Measurements from ENCODE around the gene XPA.

The XPA gene

DNA sequence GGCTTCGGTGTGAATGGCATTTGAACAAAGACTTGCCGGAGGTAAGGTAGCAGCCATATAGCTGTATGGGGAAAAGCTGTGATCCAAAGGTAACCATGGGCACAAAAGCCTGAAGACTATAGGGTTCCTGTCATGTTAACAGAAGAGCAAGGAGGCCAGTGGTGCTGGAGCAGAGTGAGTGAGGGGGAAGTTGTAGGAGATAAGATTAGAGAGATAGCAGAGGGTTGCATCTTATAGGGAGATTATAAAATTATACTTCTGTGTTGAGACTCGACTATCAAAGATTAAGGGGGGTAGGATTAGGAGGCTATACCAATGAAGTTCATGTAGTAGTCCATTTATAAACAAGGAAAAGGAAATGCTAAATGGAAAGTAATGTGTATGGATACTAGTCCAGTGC is 60.2 kb downstream of the XPA start:
- no peak overlapping the region for H3K4me3 ChIP-seq (ENCODE audit: low read depth, low read length)
- DNase-seq (ENCODE audit: low read depth), result no peak
- TF ChIP-seq, protein P1, sequence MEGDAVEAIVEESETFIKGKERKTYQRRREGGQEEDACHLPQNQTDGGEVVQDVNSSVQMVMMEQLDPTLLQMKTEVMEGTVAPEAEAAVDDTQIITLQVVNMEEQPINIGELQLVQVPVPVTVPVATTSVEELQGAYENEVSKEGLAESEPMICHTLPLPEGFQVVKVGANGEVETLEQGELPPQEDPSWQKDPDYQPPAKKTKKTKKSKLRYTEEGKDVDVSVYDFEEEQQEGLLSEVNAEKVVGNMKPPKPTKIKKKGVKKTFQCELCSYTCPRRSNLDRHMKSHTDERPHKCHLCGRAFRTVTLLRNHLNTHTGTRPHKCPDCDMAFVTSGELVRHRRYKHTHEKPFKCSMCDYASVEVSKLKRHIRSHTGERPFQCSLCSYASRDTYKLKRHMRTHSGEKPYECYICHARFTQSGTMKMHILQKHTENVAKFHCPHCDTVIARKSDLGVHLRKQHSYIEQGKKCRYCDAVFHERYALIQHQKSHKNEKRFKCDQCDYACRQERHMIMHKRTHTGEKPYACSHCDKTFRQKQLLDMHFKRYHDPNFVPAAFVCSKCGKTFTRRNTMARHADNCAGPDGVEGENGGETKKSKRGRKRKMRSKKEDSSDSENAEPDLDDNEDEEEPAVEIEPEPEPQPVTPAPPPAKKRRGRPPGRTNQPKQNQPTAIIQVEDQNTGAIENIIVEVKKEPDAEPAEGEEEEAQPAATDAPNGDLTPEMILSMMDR (IDR thresholded peaks at IDR 0.05; ENCODE audit: control insufficient read depth, extremely low read depth, insufficient read depth), result no peak

GRCh38 chr9:97635026-97635425 is 62.1 kb downstream of the XPA start:
- peak overlapping the region; percentile 96 for H3K4me3 ChIP-seq (ENCODE audit: low read depth, low read length)
- TF ChIP-seq, protein P1 (IDR thresholded peaks at IDR 0.05; ENCODE audit: control insufficient read depth, extremely low read depth, insufficient read depth), result no peak
- DNase-seq (ENCODE audit: low read depth), result no peak

- H3K4me3 ChIP-seq (ENCODE audit: low read depth, low read length), result peak overlapping the region; percentile 96
- TF ChIP-seq, protein P1 (IDR thresholded peaks at IDR 0.05; ENCODE audit: control insufficient read depth, extremely low read depth, insufficient read depth), result no peak
- DNase-seq (ENCODE audit: low read depth), result no peak
Observed at GRCh38 chr9:97633859-97634490, 63.2 kb downstream of the XPA start.

DNA sequence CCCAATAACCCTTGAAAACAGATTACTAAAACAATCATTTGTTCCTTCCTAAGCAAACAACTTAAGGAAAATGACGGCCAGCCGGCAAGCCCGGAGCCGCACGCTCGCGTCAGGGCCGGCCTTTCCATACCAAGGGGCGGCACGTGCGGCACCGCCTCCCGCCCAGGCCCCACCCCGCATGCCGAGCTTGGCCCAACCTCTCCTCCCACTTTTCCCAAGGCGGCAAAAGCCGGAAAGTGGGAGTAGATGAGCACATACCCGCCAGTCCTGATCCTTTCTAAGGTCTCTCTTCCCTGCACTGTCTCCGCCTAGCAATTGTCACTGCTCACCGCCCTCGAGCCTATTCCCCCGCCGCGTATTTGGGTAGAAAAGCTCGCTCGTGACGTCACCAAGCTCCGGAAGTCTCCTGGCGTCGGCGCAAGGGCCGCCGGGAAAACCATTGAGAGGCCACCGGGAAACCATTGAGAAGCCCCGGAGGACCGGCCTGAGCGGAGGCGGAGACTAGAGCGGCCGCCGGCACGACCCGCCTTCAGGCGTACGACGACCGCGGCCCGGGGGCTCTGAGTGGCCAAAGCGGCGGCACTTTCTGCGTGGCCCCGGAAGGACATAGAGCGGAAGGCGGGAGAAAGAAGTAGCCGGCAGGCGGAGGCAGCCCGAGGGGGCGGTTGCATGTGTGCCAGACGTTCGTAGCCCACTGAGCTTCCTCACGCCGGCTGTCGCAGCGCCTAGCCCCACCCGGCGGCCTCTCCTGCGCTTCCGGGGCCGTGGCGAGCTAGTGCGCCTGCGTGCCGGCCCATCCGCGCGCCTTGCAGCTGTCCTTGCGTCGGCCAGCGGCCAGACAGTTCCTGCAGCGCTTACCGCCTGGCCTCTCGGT is 63.9 kb downstream of the XPA start, which contains the start of the genes NCBP1 and TSTD2:
Gene NCBP1, plus strand, starts transcription at position 837 of the 874 bp plus-strand sequence. CDS start 61 bp downstream, outside the sequence.
Gene TSTD2, minus strand, starts transcription at position 384 of the 874 bp plus-strand sequence. CDS start 5,806 bp downstream, outside the sequence.
- peak; percentile 89 for DNase-seq (ENCODE audit: low read depth)
- peak within 1 kb of the TSS; percentile 96 for H3K4me3 ChIP-seq (ENCODE audit: low read depth, low read length)
- TF ChIP-seq, protein P1 (IDR thresholded peaks at IDR 0.05; ENCODE audit: control insufficient read depth, extremely low read depth, insufficient read depth), result 0 out of 2 replicates have a peak, but pooled peaks have one; percentile 7

DNA sequence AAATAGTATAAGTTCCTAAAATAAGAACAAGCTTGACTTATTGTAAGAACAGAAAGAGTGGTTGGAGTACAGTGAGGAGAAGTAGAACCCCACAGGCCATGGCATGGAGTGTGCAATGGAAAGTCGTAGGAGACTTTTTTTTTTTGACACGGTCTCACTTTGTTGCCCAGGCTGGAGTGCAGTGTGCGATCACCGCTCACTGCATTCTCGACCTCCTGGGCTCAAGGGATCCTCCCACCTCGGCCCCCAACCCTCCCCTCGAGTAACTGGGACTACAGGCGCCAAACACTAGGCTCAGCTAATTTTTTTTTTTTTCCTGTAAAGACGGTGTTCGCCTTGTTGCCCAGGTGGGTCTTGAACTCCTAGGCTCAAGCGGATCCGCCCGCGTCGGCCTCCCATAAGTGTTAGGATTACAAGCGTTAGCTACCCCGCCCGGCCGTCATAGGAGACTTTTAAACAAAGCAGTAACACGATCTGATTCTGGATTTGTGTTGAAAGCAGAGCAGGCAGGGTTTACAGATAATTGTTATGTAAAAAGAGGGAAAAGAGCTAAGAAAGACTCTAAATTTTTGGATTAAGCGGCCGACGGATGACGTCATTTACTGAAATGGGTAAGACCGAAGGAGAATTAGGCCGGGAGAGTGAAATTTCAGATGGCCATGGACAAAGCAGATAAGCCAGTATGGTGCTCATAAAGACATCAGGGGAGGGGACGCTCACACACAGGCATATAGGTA is 64.7 kb downstream of the XPA start:
- TF ChIP-seq, protein P1 (IDR thresholded peaks at IDR 0.05; ENCODE audit: control insufficient read depth, extremely low read depth, insufficient read depth), result no peak
- DNase-seq (ENCODE audit: low read depth), result no peak
- peak overlapping the region; percentile 96 for H3K4me3 ChIP-seq (ENCODE audit: low read depth, low read length)

DNA sequence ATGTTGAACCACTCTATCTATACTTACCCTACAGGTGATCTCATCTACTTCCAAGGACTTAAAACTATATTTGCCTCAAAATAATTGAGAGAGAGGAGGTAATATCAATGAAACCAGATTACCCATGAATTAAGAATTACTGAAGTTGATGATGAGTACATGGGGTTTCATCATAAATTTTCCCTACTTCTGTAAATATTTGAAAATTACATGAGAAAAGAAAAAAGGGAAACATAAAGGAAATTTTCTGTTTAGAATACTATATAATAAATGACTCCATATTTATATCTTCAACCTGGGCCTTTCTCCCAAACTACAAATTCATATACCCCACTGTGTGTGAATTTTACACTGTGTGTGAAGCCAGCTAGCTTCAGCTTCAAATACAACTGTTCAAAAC is 66.5 kb downstream of the XPA start:
- H3K4me3 ChIP-seq (ENCODE audit: low read depth, low read length), result no peak overlapping the region
- TF ChIP-seq, protein P1 (IDR thresholded peaks at IDR 0.05; ENCODE audit: control insufficient read depth, extremely low read depth, insufficient read depth), result no peak
- no peak for DNase-seq (ENCODE audit: low read depth)
